A673 (cell line): ENCODE data around the gene RPTOR.

ENCODE experiments used
- CTCF ChIP-seq: fragments of 300-800, 200-600 bp; sonication (generic); conservative IDR thresholded peaks from 2 replicates; pipeline ENCODE4 v1.5.1; 2017; ENCODE audit warnings: low read depth, mild to moderate bottlenecking, antibody characterized with exemption, low read length, moderate library complexity, mixed read lengths
- EZH2 ChIP-seq: fragments of 200-600 bp; sonication (generic); IDR thresholded peaks from 2 replicates; pipeline ENCODE4 v1.6.1; 2017; ENCODE audit warnings: borderline replicate concordance, low read depth, mild to moderate bottlenecking, mixed read lengths, antibody characterized with exemption, low read length; ENCODE audit not compliant: poor library complexity, severe bottlenecking

GRCh38 chr17:80835816-80836657 lies 291.4 kb downstream of the RPTOR start:
- TF ChIP-seq CTCF (no peak), EZH2 (no peak)
